H54 (cell line): ENCODE measurements around the gene GHITM.
A peak's percentile ranks its signal among the peaks of the same experiment; 100 is the strongest.
"Not testable (repeated sequence)": the region's sequence is repeated elsewhere in the genome, so short reads cannot be mapped to it uniquely, and the experiment has no call there.

Source experiments
- DNase-seq: peaks from one replicate; pipeline ENCODE4 v3.0.0; 2011; ENCODE audit warnings: low spot score, mixed read lengths; ENCODE audit not compliant: insufficient read length
- FAIRE-seq: peaks from 3 replicates; lab custom pipeline; 2011; peaks lifted over from hg19 to GRCh38; lab: Jason Lieb, UNC
- POLR2A ChIP-seq: IDR thresholded peaks from 2 replicates; pipeline ENCODE4 v1.6.1; 2011; ENCODE audit warnings: low read depth, mild to moderate bottlenecking, low read length

Gene GHITM

GRCh38 chr10:84126785-84127167 lies 12.5 kb upstream of the GHITM start:
- no peak for TF ChIP-seq POLR2A
- DNase-seq = no peak
- no peak for FAIRE-seq

DNA sequence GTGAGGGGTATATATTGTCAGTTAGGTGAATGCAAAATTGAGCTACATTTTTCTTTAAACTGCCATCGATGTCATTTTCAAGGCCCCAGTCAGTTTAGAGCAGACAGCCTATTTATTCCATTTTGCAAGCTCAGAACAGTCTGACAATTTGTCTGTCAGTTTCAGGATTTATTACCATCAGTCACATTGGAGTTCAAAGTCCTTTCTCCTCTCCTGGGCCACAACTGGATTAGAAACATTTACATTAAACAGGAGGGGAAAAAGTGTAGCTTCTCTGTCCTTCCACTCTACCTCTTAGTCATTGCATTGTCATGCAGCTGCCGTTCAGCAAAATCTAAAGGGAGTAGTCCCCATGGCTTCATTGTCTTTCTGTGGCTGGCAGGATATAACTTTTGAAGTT lies 3.5 kb upstream of the GHITM start:
- DNase-seq (no peak), FAIRE-seq (peak; percentile 45)
- no peak for TF ChIP-seq POLR2A

- DNase-seq (no peak), FAIRE-seq (no peak)
- TF ChIP-seq POLR2A = no peak
Measured at GRCh38 chr10:84137811-84138210, 1.5 kb upstream of the GHITM start.

GRCh38 chr10:84138478-84139125 lies 707 bp upstream of the GHITM start:
- DNase-seq = no peak
- no peak for TF ChIP-seq POLR2A

DNA sequence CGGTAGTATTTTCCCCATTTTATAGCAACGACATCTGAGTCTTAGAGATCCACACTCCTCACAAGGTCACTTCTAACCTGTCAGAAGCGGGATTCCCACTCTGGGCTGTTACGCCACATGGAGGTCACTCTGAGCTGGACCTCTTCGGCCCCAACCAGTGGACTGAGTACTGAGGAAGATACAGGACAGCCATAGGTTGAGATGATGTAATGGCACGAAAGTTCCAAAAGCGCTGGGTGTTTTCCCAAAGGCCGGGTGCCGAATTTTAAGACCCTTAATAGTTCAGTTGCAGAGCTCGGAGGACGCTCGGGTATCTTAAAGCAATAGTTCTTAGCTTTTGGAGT lies 699 bp downstream of the GHITM start:
- DNase-seq (no peak), FAIRE-seq (no peak)
- no peak for TF ChIP-seq POLR2A

More at GRCh38 chr10:84138478-84139125, 707 bp upstream of the GHITM start:
- no peak for FAIRE-seq

DNA sequence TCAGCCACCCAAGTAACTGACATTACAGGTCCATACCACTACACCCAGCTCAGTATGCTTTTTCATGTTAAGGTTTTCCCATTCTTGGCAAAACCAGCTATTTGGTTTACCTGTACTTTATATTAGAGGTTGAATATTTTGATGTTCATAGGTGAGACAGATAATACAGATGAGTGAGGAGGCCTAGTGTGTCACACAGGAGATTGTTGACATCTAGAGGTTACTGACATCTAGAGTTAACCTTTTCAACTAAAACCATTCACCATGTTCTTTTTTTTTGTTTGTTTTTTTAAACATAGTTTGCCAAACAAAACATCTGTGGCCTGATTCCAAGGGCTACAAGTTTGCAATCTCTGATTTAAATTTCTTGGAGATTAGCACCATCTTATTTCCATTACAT lies 8.0 kb downstream of the GHITM start:
- FAIRE-seq = no peak
- DNase-seq = no peak
- no peak for TF ChIP-seq POLR2A

DNA sequence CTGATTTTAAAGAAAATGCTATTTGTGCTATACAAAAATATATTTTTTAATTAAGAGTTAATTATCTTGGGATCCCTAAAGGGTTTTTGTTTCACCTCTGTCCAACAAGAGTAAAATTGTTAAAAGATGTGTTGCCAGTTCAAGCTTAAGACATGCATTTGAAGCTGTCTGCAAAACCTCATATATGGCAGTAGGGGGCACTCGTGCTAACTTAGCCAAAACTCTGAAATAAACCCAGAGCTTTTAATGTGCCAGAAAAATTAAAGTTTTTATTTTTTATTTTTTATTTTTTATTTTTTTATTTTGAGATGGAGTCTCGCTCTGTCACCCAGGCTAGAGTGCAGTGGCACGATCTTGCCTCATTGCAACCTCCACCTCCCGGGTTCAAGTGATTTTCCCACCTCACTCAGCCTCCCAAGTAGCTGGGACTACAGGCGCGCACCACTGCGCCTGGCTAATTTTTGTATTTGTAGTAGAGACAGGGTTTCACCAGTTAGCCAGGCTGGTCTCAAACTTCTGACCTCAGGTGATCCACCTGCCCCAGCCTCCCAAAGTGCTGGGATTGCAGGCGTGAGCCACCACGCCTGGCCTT lies 8.8 kb downstream of the GHITM start:
- FAIRE-seq = peak; percentile 75
- DNase-seq = not testable (repeated sequence)

GRCh38 chr10:84149854-84150253 lies 10.5 kb downstream of the GHITM start:
- TF ChIP-seq POLR2A = no peak
- no peak for DNase-seq
- peak; percentile 20 for FAIRE-seq

GRCh38 chr10:84152769-84153168 lies 13.5 kb downstream of the GHITM start:
- no peak for TF ChIP-seq POLR2A
- FAIRE-seq (peak; percentile 30), DNase-seq (no peak)

DNA sequence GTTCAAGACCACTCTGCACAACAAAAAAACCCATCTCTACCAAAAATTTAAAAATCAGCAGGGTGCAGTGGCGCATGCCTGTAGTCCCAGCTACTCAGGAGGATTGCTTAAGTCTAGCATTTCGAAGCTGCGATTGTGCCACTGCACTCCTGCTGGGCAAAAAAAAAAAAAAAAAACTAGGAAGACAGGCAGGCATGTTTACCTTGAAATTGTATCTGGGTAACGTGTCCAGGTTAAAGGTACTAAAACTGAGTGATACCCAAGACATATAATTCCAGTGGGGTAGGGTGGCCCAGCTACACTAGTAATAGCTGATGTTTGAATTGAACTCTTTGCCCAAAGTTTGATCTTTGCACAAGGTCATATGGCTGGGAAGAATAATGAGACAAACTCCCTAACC lies 16.2 kb downstream of the GHITM start:
- FAIRE-seq (no peak), DNase-seq (no peak)
- TF ChIP-seq POLR2A = no peak

DNA sequence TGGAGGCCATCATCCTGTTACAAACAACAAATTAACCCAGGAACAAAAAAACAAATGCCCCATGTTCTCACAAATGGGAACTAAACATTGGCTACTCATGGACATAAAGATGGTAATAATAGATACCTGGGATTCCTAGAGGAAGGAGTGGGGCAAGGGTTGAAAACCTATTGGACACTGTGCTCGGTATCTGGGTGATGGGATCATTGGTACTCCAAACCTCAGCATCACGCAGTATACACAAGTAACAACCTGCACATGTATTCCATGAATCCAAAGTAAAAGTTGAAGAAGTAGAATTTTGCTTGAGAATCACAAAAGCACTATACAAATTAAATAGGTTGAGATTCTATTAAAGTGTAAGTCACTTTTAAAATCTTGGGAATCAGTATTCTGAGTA lies 16.7 kb downstream of the GHITM start:
- DNase-seq (no peak), FAIRE-seq (no peak)
- no peak for TF ChIP-seq POLR2A

GRCh38 chr10:84156768-84157167 lies 17.5 kb downstream of the GHITM start:
- TF ChIP-seq POLR2A = no peak
- DNase-seq = no peak
- peak; percentile 33 for FAIRE-seq

DNA sequence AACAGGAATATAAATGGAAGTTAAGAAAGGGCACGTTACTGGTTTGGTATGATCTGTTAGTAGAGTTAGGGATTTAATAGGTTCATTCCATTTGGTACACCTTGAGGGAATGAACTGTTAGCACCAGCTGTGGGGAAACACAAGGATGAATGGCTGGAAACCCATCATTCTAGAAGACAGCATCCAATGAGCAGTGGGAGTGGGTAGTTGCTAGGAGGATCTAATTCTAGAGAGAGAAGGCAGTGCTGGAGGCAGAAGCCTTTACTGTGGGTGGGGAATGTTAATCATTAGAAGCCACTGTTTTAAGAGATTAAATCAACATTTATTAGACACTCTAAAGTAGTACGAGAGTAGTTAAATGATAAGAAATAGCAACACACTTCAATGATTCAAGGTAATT lies 18.8 kb downstream of the GHITM start:
- TF ChIP-seq POLR2A = no peak
- DNase-seq = no peak
- FAIRE-seq = no peak

DNA sequence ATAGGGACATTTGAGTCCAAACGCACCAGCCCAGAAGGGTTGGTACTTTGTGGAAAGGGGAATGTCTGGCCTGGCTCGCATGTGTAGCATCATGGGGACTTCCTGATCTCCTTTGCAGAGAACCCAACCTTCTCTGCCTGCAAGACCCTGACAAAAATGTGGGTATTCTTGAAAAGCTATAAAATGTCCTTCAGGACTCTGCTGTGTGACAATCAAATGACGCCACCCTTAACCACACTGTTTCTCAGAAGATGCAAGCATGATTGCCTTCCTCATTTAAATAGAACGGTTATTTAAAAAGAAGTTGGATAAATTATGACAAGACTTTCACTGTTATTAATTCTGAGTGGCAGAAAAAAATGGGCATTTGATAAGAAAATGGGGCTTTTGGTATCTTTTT lies 19.2 kb downstream of the GHITM start:
- TF ChIP-seq POLR2A = no peak
- no peak for FAIRE-seq
- DNase-seq = no peak

DNA sequence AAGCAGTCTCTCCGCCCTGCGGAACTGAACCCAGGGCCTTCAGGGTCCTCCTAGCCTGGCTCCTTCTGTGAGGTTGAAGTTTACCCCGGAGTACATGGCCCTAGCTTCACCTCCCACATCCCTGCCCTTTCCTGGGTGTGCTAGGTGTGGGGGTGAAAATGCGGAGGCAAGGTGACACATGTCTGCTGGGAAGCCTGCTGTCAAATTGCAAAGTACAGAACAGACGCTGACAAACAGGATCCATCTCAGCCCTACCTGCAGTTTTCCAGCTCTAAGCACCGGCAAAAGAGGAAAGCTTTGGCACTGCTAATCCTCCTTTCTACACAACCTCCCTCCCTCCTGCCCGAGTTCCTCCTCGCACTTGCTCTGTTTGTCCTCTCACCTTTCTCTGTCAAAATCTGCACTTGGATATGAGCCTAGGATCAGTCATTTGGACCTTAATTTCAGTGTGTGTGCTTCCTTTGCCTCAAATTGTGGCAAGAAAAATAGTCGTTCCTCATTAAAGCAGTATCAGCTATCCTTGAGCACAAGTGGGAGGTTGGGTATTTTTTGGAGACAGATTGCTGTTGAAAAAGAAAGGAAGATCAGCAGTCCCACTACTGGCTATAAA lies 19.9 kb downstream of the GHITM start:
- FAIRE-seq (no peak), DNase-seq (no peak)
- TF ChIP-seq POLR2A = no peak
